Right kidney (tissue), 1 donor: ENCODE data around the gene GNAT1.

Experiments
- DNase-seq: peaks from one replicate; pipeline ENCODE4 v3.0.0-alpha.2; 2016

The GNAT1 gene

GRCh38 chr3:50177346-50177745, 14.1 kb upstream of the GNAT1 start:
- DNase-seq = no peak

- no peak for DNase-seq
These were observed 11.7 kb upstream of the GNAT1 start for GRCh38 chr3:50179710-50180109.

GRCh38 chr3:50181985-50182384, 9.4 kb upstream of the GNAT1 start:
- DNase-seq = no peak

- DNase-seq = no peak
These were observed 8.8 kb upstream of the GNAT1 start for GRCh38 chr3:50182533-50183099.

- no peak for DNase-seq
These were observed 7.7 kb upstream of the GNAT1 start for GRCh38 chr3:50183755-50184154.

- no peak for DNase-seq
These were observed 7.0 kb upstream of the GNAT1 start for GRCh38 chr3:50184242-50184978.

GRCh38 chr3:50185230-50185629, 6.2 kb upstream of the GNAT1 start:
- DNase-seq = no peak

- DNase-seq = no peak
These were observed 5.3 kb upstream of the GNAT1 start for GRCh38 chr3:50186096-50186495.

- no peak for DNase-seq
These were observed 3.7 kb upstream of the GNAT1 start for GRCh38 chr3:50187750-50188149.

- no peak for DNase-seq
These were observed 2.1 kb upstream of the GNAT1 start for GRCh38 chr3:50189274-50189673.

GRCh38 chr3:50189989-50190388, 1.4 kb upstream of the GNAT1 start:
- DNase-seq = no peak

- DNase-seq = no peak
These were observed 714 bp downstream of the GNAT1 start for GRCh38 chr3:50192124-50192523.

GRCh38 chr3:50192689-50193141, 1.3 kb downstream of the GNAT1 start:
- peak; percentile 75 for DNase-seq

- DNase-seq = no peak
These were observed 1.9 kb downstream of the GNAT1 start for GRCh38 chr3:50193286-50193685.

- DNase-seq = no peak
These were observed 2.3 kb downstream of the GNAT1 start for GRCh38 chr3:50193746-50194127.

- peak; percentile 71 for DNase-seq
These were observed 2.9 kb downstream of the GNAT1 start for GRCh38 chr3:50194128-50194902.

GRCh38 chr3:50194903-50195500, 3.6 kb downstream of the GNAT1 start:
- no peak for DNase-seq

GRCh38 chr3:50195501-50196252, 4.3 kb downstream of the GNAT1 start:
- DNase-seq = peak; percentile 38

GRCh38 chr3:50196253-50196801, 4.9 kb downstream of the GNAT1 start:
- no peak for DNase-seq

- no peak for DNase-seq
These were observed 10.3 kb downstream of the GNAT1 start for GRCh38 chr3:50201573-50202315.
